ENCODE results near the gene XRCC2. TPM values are rescaled to one million over a fixed set of nuclear protein-coding genes. Genes with fewer than 3 reads are reported as not detected.

Gene XRCC2
- total RNA-seq, 1 donor from 2014 or later = 16.3 TPM

- Mint-ChIP-seq H3K36me3 (no peaks in the 10 kb centered on the region), H3K27ac (no peak overlapping the region), H3K4me1 (ENCODE audit: unreplicated experiment) (peaks cover 13% of the 10 kb centered on the region), H3K27me3 (no peaks in the 10 kb centered on the region), H3K9me3 (peaks cover 10% of the 10 kb centered on the region), H3K4me3 (no peak overlapping the region)
- peak; percentile 60 for TF ChIP-seq CTCF (conservative IDR thresholded peaks at IDR 0.05)
- DNase-seq (ENCODE audit: extremely low spot score, unreplicated experiment) = no peak
These were observed 56.8 kb downstream of the XRCC2 start for GRCh38 chr7:152619027-152619739.

- H3K4me1 Mint-ChIP-seq (ENCODE audit: unreplicated experiment) = peaks cover 12% of the 10 kb centered on the region
- no peak overlapping the region for H3K27ac Mint-ChIP-seq
- H3K4me3 Mint-ChIP-seq = no peak overlapping the region
- H3K9me3 Mint-ChIP-seq = peaks cover 10% of the 10 kb centered on the region
- no peaks in the 10 kb centered on the region for H3K27me3 Mint-ChIP-seq
- H3K36me3 Mint-ChIP-seq = no peaks in the 10 kb centered on the region
- TF ChIP-seq CTCF (conservative IDR thresholded peaks at IDR 0.05) = no peak
- DNase-seq (ENCODE audit: extremely low spot score, unreplicated experiment) = no peak
These were observed 57.5 kb downstream of the XRCC2 start for GRCh38 chr7:152618427-152618826.

- TF ChIP-seq CTCF (conservative IDR thresholded peaks at IDR 0.05) = no peak
- H3K36me3 Mint-ChIP-seq = no peaks in the 10 kb centered on the region
- DNase-seq (ENCODE audit: extremely low spot score, unreplicated experiment) = no peak
- no peaks in the 10 kb centered on the region for H3K27me3 Mint-ChIP-seq
- H3K9me3 Mint-ChIP-seq = peaks cover 18% of the 10 kb centered on the region
- peaks cover 12% of the 10 kb centered on the region for H3K4me1 Mint-ChIP-seq (ENCODE audit: unreplicated experiment)
- H3K4me3 Mint-ChIP-seq = no peak overlapping the region
- H3K27ac Mint-ChIP-seq = no peak overlapping the region
These were observed 58.9 kb downstream of the XRCC2 start for GRCh38 chr7:152617056-152617455.

GRCh38 chr7:152615031-152615741 lies 60.8 kb downstream of the XRCC2 start:
- no peaks in the 10 kb centered on the region for H3K36me3 Mint-ChIP-seq
- H3K27me3 Mint-ChIP-seq = no peaks in the 10 kb centered on the region
- peak; percentile 63 for DNase-seq (ENCODE audit: extremely low spot score, unreplicated experiment)
- H3K27ac Mint-ChIP-seq = no peak overlapping the region
- H3K9me3 Mint-ChIP-seq = peaks cover 15% of the 10 kb centered on the region
- H3K4me1 Mint-ChIP-seq (ENCODE audit: unreplicated experiment) = peaks cover 12% of the 10 kb centered on the region
- no peak for TF ChIP-seq CTCF (conservative IDR thresholded peaks at IDR 0.05)
- H3K4me3 Mint-ChIP-seq = no peak overlapping the region

GRCh38 chr7:152608656-152609055 lies 67.3 kb downstream of the XRCC2 start:
- Mint-ChIP-seq H3K27ac (no peak overlapping the region), H3K36me3 (no peaks in the 10 kb centered on the region), H3K9me3 (peaks cover 9% of the 10 kb centered on the region), H3K4me1 (ENCODE audit: unreplicated experiment) (no peaks in the 10 kb centered on the region), H3K4me3 (no peak overlapping the region), H3K27me3 (no peaks in the 10 kb centered on the region)
- TF ChIP-seq CTCF (conservative IDR thresholded peaks at IDR 0.05) = no peak
- DNase-seq (ENCODE audit: extremely low spot score, unreplicated experiment) = no peak

All from type B pancreatic cell (in vitro differentiated cells).